ENCODE measurements around the gene PTGES3L.
"Not testable (repeated sequence)": the region's sequence is repeated elsewhere in the genome, so short reads cannot be mapped to it uniquely, and the experiment has no call there.

PTGES3L gene

DNA sequence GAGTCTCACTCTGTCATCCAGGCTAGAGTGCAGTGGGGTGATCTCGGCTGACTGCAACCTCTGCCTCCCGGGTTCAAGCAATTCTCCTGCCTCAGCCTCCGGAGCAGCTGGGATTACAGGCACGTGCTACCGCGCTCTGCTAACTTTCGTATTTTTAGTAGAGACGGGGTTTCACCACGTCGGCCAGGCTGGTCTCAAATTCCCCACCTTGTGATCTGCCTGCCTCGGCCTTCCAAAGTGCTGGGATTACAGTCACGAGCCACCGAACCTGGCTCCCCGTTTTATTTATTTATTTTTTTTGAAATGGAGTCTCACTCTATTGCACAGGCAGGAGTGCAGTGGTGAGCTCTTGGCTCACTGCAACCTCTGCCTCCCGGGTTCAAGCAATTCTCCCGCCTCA lies 4.2 kb downstream of the PTGES3L start:
- not testable (repeated sequence) for DNase-seq

DNA sequence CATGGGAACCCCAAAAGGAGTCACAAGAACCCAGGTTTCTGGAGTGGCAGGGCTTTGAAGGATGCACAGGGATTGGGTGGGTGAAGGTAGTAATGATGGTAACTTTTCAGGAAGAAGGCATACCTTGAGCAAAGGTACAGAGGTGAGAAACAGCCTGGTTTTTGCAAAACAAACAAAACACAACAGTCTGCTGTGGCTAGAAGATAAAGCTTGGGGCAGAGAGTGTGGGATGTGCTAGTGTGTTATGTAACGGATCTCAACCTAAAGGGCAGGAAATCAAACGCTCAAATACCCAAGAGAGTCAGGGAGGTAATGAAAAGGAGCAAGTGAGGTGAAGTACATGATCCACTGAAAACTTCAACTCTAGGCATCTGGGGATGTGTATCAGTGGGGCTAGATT lies 4.6 kb downstream of the PTGES3L start:
- no peak for DNase-seq

DNA sequence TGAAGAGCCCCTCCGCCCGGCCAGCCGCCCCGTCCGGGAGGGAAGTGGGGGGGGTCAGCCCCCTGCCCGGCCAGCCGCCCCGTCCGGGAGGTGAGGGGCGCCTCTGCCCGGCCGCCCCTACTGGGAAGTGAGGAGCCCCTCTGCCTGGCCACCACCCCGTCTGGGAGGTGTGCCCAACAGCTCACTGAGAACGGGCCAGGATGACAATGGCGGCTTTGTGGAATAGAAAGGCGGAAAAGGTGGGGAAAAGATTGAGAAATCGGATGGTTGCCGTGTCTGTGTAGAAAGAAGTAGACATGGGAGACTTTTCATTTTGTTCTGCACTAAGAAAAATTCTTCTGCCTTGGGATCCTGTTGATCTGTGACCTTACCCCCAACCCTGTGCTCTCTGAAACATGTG lies 6.6 kb downstream of the PTGES3L start:
- not testable (repeated sequence) for DNase-seq

DNA sequence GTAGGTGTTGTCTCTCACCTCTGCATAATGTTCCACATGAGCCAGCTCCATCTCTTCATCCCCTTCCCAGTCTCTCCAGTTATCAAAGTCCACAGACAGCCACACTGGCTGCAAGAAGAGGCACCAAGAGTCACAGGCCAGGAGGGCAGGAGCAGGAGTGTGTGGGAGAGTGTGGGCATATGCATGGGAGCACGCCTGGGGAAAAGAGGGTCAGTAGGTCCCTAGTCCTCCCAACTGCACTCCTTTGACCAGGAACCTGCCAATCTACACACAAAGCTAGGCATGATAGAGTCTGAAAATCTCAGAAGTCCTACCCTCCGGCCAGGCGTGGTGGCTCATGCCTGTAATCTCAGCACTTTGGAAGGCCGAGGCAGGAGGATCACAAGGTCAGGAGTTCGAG lies 8.3 kb downstream of the PTGES3L start:
- no peak for DNase-seq

DNA sequence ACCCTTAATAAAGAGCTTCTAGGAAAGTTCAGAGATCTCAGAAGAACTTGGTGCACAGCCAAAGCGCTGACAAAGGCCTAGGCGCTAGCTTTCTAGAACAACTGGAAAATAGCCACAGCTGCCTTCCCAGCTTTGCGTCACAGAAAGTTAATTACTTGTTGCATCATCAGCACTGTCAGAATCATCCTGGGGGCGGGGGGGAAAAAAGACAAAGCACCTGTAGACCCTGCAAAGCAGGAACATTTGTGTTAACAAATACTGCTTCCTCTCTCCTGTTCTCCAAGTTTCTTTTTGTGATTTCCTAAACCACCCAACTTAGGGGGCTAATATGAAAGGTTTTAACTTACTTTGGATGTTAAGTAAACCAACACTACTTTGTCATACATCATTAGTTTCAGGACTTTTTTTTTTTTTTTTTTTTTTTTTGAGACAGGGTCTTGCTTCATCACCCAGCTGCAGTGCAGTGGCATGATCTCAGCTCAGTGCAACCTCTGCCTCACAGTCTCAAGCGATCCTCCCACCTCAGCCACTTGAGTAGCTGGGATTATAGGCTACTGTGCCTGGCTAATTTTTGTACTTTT lies 10.8 kb downstream of the PTGES3L start:
- peak; percentile 35 for DNase-seq

DNA sequence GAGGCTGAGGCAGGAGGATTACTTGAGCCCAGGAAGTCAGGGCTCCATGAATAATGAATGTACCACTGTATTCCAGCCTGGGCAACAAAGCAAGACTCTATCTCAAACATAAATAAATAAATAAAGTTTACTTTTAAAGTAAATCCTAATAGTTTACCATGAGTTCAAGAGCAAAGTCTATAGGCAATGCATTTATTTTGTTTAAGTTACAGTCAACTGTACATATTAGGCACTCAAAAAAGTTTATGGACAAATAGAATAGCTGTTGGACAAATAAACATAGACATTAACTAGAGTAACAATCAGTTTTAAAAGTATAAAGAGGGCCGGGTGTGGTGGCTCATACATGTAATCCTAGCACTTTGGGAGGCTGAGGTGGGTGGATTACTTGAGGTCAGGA lies 12.0 kb downstream of the PTGES3L start:
- no peak for DNase-seq

DNA sequence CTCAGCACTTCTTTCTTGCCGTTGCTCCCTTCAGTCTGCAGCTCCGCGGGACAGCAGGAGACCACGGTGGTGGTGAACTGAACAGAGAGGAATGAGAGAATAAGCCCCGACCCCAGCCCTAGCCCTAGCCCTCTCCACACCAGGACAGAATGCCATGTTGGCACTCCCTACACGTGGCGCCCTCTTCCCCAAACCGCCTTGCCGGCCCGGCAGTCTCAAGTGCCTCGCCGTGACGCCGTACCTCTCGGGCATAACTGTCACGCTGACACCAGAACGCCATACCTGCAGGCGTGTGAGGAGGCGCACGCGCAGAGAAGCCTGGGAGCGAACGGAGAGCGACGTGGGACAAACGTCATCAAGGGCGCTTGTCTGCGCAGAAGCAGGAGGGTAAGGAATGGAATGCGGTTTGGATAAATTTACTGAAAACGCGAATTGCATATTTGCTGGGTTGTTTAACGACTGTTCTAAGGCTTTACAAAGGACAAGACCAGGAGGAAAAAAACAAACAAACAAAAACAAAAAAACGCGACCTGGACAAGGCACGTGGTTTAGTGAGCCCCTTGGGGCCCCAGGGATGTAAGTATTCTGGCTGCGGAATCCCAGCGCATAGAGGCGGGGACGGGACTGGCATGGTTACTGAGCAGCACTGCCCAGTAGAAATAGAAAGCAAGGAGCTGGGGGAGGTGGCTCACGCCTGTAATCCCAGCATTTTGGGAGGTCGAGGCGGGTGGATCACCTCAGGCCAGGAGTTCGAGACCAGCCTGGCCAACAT lies 15.5 kb downstream of the PTGES3L start, which contains the start of gene AARSD1:
Gene AARSD1 (minus strand): TSS at position 294 of the 772 bp plus-strand sequence. CDS start 14 bp downstream, at position 280.
- DNase-seq = peak; percentile 85

DNA sequence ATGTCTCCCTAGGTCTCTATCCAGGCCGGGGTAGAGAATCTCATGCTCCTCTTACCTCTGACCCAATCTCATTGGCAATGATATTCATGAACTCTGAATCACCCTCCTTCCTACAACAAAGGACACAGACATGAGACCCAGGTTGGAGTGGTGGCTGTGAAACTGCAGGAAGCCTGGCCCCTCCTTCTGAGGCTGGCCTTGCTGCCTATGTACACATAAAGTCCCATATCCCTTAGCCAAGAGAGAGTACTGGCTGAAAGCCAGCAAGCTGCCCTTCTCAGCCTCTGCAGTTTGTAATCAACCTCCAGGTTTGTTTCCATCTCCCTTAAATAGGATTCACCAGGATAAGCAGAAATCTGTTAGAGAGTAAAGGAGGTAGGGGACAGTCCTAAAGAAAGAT lies 26.2 kb downstream of the PTGES3L start:
- no peak for DNase-seq

DNA sequence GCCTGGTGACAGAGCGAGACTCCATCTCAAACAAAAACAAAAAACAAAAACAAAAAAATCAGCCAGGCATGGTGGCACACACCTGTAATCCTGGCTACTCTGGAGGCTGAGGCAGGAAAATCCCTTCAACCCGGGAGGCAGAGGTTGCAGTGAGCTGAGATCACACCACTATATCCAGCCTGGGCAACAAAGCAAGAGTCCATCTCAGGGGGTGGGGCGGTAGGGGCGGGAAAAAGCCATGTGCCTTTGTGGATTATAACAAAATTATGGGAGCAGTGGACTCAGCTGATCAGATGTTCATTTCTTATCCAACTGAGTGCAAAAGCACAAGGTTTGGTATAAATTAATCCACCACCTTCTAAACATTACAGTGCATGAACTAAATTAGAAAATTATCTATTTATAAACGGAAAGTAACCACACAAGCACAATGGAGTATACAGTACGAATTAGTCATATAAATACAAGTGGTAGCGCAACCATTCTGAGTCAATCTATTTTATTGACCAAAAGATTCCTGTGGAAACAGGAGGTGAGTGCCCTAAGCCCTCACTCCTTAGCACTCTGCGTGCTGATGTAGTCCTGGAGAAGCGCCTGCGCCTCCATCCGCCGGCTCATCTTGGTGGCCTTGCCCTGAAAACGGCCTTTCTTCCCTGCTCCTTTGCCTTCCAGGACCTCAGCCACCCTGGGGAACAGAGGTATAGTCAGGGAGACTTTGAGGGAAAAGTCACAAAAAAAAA lies 29.7 kb downstream of the PTGES3L start:
- DNase-seq = no peak

DNA sequence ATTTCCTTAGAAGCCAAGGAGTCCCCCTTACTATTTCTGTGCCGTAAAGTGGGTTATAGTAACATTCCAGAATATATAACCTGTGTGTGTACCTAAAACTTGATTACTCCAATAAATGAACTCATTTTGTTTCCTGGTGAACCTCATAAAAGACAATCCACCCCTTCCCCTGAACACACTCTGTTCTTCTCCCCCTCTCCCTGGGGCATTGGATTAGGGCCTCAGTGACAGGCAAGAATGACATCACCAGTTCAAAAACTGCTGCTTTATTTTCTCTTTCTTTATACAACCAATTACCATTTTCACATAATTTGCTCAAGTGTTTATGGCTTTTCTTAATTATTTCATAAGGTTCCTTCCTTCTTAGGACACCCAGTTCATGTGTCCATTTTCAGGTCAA lies 33.1 kb downstream of the PTGES3L start:
- DNase-seq = no peak

DNA sequence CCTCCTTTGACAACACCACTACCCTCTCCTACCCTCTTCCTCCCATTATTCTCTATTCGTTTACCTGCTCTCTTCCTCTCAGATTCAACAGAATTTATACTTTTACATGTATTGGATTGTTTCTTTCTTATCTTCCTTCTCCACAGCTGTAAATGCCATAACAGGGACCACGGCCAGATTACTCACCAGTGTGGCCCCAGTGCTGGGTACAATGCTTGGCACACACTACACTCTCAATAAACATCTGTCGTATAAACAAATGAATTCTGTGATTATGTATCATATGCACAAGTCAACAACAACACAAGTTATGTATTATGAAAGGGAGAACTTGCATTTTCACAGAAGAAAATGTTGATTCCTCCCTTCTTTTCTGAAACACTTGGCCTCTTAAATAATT lies 35.7 kb downstream of the PTGES3L start:
- no peak for DNase-seq

DNA sequence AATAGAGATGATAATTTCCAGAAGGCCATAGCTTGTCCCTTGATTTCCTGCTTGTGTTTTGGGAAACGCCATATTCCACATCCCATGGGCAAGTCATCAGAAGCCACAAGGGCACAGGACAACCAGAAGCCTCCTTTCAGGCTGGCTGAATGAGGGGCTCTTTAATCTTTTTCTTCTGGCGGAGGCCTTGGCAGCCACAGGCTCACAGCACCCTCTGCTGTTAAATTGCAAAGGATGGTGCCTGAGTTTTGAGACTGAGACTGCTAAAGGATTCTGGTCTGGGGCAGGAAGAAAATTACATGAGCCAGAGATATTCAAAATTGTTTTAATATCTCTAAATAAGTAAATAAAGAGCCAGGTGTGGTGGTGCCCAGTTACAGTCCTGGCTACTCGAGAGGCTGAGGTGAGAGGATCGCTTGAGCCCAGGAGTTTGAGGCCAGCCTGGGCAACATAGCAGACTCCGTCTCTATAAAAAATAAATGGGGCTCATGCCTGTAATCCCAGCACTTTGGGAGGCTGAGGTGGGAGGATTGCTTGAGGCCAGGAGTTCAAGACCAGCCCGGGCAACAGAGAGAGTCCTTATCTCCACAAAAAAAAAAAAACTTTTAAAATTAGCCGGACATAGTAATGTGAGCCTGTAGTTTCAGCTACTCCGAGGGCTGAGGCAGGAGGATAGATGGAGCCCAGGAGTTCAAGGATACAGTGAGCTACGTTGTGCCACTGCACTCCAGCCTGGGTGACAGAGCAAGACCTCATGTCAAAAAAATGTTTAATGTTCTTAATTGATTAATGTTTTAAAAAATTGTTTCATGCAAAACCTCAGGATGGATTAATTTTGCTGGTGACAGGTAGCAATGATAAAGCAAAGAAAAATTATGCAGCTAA lies 41.9 kb downstream of the PTGES3L start:
- peak; percentile 30 for DNase-seq

DNA sequence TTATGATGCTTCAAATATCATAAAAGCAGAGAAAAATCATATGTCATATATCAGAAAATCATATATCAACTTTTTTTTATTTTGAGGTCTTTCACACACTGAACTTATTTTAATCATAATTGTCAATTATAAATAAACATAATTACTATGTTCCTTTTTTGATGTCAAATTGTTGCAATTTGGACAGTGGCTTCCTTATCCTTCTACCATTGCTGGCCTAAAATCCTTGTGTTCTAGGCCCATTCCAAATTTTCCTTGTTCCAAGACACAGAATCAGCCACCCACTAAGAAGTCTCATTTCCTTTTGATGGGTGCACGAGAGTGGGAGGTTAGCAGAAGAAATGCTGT lies 50.4 kb downstream of the PTGES3L start:
- DNase-seq = no peak

DNA sequence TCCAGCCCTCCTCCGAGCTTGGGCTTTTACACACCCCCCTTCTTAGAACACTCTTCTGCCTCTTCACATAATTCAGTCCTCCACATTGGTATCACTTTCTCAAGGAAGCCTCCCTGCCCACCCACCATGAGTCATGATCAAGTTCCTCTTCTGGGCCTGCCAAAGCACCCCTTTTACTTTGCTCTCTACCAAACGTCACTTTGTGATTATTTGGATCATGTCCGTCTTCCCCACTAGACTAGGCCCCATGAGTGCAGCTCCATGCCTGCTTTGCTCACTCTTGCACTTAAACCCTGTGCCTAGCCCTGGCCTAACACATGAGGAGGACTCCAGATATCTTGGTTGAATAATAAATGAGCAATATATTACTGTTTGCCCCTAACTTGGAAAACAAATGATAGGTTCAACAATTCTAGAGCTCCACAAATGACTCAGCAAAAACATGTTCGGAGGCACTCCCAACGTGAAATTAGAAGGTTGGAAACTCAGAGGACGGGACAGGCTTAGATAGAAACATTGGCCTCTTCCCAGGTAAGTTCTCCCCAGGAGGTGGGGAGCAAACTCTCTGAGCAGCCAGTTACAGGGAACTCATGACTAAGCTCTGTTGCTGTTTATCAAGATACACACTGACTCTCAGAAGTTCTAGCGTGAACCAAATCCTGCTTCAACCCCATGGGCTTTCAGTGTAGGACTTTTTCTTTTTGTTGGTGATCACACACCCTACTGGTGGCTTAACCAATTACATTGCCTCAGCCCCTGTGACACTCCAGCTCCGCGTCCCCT lies 51.0 kb downstream of the PTGES3L start:
- peak; percentile 87 for DNase-seq

DNA sequence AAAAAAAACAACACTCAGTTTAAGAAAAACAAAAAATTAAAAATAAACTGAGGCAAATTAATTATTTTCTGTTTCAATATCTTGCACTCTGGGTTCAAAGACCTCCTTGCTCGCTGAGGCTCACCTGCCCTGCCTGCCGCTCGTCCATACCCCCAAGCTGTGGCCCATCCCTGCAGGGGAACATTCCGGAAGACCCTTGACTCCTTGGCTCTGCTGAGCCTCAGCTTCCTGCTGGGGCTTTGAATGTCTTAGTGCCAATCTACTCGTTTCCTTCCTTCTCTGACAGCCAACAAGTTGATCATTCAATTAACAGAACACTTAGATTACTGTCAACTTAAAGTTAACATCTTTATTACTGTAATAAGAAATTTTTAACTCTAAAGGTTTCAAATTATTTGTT lies 55.0 kb downstream of the PTGES3L start:
- DNase-seq = no peak

DNA sequence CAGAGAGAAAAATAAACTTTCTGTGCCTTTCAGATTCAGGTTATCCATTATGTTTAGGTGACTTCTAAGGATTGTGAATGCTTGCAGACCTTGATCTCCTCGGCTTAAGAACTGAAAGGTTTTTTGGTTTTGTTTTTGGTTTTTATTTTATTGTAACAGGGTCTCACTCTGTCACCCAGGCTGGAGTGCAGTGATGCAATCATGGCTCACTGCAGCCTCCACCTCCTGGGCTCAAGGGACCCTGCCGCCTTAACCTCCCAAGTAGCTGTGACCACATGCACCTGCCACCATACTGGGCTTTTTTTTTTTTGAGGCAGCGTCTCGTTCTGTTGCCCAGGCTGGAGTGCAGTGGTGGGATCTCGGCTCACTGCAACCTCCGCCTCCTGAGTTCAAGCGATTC lies 56.4 kb downstream of the PTGES3L start:
- not testable (repeated sequence) for DNase-seq

DNA sequence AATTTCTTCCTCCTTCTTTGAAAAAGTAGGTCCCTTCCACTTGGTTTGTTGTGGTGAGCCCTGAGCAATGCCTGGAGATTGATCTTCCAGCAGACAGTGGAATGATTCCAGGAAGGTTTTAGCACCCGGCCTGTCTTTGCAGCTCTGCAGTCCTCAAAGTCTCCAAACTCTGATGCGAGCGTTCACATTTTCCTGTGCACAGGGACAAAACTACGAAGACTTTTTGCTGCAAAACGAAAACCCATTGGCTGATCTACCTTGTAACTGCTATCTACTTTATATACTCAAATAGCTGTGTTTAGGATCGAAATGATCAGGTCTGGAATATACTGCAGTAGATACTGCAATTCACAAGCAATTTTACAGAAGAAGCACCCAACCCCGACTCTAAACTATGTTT lies 57.6 kb downstream of the PTGES3L start:
- no peak for DNase-seq

DNA sequence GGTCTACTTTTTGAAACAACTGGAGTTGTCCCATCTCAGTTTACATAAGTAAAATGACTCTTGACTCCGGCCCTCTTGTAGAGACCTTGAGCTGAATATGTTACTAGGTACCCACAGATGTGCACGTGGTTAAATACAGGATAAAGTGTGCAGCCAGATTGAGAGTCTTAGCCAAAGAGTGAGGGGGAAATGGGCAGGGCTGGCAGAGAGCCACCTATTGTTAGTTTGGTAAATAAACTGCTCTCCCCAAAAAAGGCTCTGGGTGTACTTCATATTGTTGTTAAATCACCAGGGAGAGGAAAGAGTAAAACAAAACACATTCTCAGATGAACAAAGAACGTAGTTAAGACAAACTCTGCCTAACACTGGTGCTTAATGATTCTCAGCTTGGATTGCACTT lies 59.0 kb downstream of the PTGES3L start:
- DNase-seq = no peak

DNA sequence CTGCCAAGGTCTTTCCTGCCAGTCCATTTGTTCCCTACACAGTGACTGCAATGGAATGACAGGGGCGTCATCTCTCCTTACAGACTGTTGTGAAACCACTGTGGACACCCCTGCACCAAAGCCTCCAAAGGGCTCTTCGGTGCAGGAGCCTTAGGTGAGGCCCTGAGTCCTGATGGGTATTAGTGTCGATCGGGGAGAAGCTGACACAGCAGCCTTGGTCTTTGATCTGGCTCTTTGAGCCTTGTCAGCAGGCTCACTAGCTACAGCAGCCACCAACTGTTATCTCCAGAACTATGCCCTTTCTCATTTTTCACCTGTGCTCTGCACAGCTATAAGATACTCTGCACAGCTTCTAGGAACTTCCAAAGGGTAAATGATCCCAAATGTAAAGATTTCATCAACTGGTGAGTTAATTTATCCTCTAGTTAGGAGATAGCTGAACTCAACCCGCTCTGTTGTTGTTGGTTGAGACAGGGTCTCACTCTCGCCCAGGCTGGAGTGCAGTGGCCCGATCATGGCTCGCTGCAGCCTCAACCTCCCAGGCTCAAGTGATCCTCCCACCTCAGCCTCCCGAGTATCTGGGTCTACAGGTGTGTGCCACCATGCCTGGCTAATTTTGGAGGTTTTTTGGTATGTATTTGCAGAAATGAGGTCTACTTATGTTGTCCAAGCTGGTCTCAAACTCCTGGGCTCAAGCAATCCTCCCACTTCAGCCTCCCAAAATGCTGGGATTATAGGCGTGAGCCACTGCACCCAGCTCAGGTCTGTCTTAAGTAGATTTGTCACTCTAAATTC lies 59.6 kb downstream of the PTGES3L start:
- DNase-seq = no peak

DNA sequence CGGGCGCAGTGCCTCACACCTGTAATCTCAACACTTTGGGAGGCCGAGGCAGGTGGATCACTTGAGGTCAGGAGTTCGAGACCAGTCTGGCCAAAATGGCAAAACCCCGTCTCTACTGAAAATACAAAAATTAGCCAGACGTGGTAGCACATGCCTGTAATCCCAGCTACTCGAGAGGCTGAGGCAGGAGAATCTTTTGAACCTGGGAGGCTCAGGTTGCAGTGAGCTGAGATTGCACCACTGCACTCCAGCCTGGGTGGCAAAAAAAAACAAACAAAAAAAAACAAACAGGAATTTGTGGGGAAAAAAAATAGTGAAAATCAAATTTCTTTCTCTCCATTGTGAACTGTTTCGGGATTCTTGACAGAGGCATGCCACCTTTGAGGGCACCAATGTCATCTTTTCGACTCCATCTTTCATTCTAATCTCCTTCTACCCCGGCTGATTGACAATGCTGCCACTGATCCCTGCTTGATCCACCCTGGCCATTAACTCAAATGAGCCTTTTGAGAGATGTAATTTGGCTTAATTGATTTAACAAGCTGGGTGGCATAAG lies 60.3 kb downstream of the PTGES3L start:
- not testable (repeated sequence) for DNase-seq

DNA sequence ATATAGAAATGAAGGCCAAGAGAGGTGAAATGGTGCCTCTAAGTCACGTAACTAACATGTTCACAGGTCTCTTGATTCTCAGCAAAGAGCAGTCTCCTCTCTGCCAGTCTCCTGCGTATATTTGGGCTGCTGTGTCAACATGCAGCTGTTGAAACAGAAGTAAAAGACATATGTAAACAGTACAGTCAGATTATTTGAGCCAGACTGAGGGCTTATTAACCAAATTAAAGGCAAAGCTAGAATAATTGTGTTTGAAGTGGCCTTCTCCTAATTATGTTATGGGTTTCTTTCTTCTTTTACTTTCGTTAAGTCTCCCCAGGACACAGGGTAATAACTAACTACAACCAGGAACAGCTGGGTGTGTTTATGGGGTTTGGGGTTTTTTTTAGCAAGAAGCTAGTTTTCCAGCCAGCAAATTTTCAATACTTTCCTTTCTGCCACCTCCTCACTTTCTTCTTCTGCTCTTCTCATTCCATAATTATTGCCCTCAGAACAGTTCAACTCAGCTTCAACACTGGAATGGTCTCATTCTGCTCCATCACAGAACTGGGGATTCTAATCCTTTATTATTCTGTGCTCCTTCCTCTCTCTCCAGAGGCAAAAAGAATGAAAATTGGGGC lies 60.9 kb downstream of the PTGES3L start:
- no peak for DNase-seq

Data from kidney glomerular epithelial cell (primary cell).